Fibroblast of gingiva (primary cell): ENCODE data around the gene IPO11.
"Not testable (repeated sequence)": the region's sequence is repeated elsewhere in the genome, so short reads cannot be mapped to it uniquely, and the experiment has no call there.

Source experiments
- DNase-seq: peaks from one replicate; pipeline ENCODE4 v3.0.0-alpha.2; 2011; ENCODE audit warnings: low read depth

IPO11 gene

GRCh38 chr5:62645223-62645622, 232.7 kb downstream of the IPO11 start:
- DNase-seq, result no peak

- no peak for DNase-seq
Observed at GRCh38 chr5:62647241-62647640, 234.7 kb downstream of the IPO11 start.

GRCh38 chr5:62649025-62649424, 236.5 kb downstream of the IPO11 start:
- no peak for DNase-seq

- DNase-seq, result no peak
Observed at GRCh38 chr5:62649476-62650113, 237.0 kb downstream of the IPO11 start.

GRCh38 chr5:62650197-62650596, 237.6 kb downstream of the IPO11 start:
- DNase-seq, result no peak

GRCh38 chr5:62652225-62652624, 239.7 kb downstream of the IPO11 start:
- no peak for DNase-seq

- DNase-seq, result no peak
Observed at GRCh38 chr5:62653001-62653863, 240.7 kb downstream of the IPO11 start.

- DNase-seq, result no peak
Observed at GRCh38 chr5:62653864-62654575, 241.5 kb downstream of the IPO11 start.

- not testable (repeated sequence) for DNase-seq
Observed at GRCh38 chr5:62657772-62658171, 245.2 kb downstream of the IPO11 start.

GRCh38 chr5:62661126-62661525, 248.6 kb downstream of the IPO11 start:
- DNase-seq, result no peak

GRCh38 chr5:62662521-62662920, 250.0 kb downstream of the IPO11 start:
- no peak for DNase-seq

- no peak for DNase-seq
Observed at GRCh38 chr5:62671479-62671878, 258.9 kb downstream of the IPO11 start.

GRCh38 chr5:62676596-62676995, 264.0 kb downstream of the IPO11 start:
- not testable (repeated sequence) for DNase-seq
